GM10248 (cell line): Measurements from ENCODE around the gene COL4A1.

Experiments used
- CTCF ChIA-PET: fragments of 300-600 bp; sonication (Branson Sonifier 250); formaldehyde crosslinking; extraction: SDS; loops from one replicate; lab custom pipeline; 2021; ENCODE audit warnings: antibody characterized with exemption; lab: Yijun Ruan, JAX
- POLR2A ChIA-PET: fragments of 350-650 bp; sonication (Branson Sonifier 250); formaldehyde crosslinking; extraction: SDS; loops from one replicate; lab custom pipeline; 2020; ENCODE audit warnings: antibody characterized with exemption; lab: Yijun Ruan, JAX
- DNase-seq: peaks from one replicate; pipeline ENCODE4 v3.0.0; 2012; ENCODE audit errors: extremely low spot score
- TF ChIP-seq, protein P1 (sequence below): IDR thresholded peaks from 2 replicates; pipeline ENCODE4 v1.5.1; 2012; ENCODE audit warnings: mild to moderate bottlenecking, low read depth; ENCODE audit errors: extremely low read depth, missing control alignments, control extremely low read depth

COL4A1 gene

DNA sequence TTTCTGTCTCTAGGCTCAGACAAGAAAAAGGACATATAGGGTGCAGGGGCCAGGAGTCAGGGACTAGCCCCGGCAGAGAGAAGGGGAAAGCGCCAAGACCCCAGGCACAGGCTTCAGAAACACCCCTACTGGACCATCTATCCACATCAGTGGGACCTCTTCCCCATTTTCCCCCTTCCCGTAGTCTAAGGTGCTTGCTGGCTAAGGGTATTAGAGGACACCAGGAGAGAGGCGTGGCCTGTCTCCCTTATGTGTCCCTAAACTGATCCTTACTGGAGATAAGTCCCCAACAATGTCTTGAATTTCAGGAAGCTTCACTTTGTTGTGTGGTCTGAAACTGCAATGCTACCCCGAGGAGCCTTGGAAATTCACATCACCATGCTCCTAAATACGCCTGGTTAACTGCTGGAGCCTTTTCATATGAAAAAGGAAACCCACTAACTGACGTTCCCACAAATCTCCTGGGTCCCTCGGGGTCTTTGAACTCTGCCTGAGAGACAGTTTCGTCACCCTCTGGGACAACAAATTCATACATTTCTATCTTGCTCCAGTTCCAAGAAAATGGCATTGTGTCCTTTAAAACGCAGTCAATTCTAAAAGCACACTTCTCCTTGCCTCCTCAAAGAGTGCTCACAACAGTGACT is 197.7 kb downstream of the COL4A1 start:
- TF ChIP-seq, protein P1, sequence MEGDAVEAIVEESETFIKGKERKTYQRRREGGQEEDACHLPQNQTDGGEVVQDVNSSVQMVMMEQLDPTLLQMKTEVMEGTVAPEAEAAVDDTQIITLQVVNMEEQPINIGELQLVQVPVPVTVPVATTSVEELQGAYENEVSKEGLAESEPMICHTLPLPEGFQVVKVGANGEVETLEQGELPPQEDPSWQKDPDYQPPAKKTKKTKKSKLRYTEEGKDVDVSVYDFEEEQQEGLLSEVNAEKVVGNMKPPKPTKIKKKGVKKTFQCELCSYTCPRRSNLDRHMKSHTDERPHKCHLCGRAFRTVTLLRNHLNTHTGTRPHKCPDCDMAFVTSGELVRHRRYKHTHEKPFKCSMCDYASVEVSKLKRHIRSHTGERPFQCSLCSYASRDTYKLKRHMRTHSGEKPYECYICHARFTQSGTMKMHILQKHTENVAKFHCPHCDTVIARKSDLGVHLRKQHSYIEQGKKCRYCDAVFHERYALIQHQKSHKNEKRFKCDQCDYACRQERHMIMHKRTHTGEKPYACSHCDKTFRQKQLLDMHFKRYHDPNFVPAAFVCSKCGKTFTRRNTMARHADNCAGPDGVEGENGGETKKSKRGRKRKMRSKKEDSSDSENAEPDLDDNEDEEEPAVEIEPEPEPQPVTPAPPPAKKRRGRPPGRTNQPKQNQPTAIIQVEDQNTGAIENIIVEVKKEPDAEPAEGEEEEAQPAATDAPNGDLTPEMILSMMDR: no peak
- POLR2A ChIA-PET: no interaction called here
- CTCF ChIA-PET: no interaction called here
- no peak for DNase-seq

DNA sequence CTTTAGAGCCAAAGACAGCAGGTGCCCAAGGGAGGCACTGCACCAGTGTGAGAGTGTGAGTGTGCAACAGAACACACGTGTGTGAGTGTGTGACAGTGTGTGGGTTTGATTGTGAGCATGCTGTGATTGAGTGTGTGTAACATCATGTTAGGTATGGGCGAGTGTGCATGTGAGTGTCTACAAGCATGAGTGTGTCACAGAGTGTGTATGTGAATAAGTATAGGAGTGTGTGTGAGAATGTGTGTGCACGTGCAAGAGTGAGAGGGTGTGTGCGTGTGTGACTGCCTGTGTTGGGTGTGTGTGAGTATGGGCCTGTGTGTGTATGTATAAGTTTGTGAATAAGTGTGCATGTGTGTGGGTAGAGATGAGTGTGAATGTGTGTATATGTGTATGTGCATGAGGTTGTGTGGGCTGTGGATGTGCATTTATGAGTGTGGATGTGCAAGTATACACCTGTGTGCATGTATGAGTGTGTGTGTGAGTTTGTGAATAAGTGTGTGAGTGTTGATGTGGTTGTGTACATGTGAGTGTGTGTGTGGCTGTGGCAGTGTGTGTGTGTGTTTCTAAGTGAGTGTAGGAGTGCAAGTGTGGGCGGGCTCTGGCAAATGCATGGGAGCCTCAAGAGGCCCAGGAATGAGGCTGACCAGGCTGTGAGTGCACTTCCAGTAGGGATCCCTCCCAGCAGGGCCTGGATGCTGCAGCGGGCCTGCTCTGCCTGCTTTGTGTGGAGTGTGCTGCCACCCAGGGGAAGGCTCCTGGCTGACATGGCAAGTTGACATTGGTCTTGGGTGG is 198.4 kb downstream of the COL4A1 start:
- ChIA-PET POLR2A (no interaction called here), CTCF (no interaction called here)
- TF ChIP-seq, protein P1: peak; percentile 35
- DNase-seq: no peak

DNA sequence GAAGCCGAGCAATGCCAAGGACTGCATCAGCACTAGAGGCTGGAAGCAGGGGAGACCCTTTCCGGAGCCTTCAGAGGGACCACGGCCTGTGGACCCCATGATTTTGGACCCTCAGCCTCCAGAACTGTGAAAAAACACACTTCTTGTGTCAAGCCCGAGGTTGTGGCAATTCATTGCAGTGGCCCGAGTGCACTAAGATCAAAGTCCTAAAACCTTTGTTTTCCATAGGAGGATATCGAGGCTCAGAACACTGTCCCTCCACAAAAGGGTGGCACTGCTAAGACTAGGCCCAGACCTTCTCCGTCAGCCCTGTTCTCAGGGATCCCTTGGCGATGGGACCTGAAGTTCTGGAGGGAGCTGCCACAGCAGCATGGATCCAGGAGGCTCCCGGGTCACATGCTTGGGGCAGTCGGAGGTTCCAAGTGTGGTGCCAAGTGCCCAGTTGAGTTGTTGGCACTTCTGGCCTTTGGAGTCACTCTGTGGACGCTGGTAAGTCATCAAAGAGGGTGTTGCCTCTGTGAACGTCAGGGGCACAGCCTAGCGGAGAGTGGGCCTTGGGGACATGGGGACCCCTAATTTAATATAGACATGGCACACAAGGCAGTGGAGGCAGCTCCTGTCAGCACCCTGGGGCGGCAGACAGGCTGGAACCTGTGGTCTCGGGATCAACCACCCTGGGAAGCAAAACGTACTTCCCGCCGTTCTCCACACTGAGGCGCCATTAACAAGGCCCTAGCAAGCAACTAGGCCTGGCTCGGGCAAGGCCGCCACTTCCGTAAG is 199.2 kb downstream of the COL4A1 start:
- no peak for DNase-seq
- TF ChIP-seq, protein P1: no peak
- ChIA-PET CTCF (interaction anchor here (1.3 kb wide), 2 partner anchors 9 to 16 kb away, joined by 3 to 4 read pairs; no protein-coding TSS in a partner anchor), POLR2A (no interaction called here)

DNA sequence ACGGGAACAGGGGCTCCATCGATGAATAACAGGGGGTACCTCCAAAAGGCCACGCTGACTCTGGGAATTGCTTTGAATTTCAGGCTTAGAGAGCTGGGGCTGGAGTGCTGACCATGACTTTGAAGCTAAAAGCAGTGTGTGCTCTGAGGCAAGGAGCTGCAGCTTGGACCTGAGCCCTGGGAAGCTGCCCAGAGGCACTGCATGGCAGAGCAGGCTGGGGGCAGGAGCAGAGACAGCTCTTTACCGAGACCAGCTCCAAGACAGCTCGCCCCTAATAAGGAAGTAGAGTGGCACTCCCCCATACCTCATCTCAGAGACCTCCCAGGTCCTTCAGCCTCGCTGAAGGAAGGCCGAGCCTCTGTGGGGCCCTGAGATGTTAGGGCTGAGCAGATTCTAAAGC is 200.2 kb downstream of the COL4A1 start:
- no peak for DNase-seq
- ChIA-PET CTCF (interaction anchor here (1.3 kb wide), 2 partner anchors 10 to 17 kb away, joined by 3 to 4 read pairs; no protein-coding TSS in a partner anchor), POLR2A (no interaction called here)
- TF ChIP-seq, protein P1: no peak

DNA sequence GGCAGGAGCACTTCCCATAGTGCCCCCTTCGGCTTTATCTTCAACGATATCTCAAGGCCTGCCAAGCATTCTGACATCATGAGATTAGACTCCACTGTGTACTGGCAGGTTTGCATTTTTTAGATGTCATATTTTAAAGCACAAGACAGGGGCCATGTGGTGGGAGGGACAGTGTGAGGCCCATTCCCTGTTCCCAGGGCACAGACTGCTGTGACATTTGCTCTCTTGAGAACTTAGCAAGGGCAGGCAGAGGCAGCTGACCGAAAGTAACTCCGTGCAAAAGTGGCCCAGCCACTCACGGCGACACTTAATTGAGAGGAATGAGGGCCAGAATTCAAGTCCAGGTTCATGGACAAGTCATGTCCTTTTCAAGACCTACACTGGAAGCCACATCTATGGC is 201.8 kb downstream of the COL4A1 start:
- ChIA-PET POLR2A (no interaction called here), CTCF (interaction anchor here (1.8 kb wide), 1 partner anchor 9 kb away, joined by 6 read pairs; no protein-coding TSS in a partner anchor)
- no peak for DNase-seq
- TF ChIP-seq, protein P1: no peak

DNA sequence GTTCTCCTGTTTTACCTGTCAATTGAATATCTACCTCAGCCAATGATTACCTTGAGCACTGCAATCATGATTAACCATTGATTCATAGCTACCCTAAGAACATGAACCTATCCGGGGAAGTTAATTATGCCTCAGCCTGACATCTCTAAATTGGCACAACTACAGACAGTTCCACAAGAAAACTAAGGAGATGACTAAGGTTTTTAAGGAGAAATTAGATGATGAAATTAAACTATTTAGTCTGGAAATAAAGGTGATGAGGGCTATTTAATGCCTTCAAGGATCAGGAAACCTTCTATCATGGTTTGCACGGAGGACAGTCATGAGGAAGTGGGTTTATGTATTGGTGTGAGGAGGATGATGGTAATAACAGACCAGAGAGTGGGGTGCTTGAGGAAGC is 203.4 kb downstream of the COL4A1 start:
- TF ChIP-seq, protein P1: no peak
- ChIA-PET CTCF (interaction anchor here (0.6 to 1.7 kb wide), 4 partner anchors 14 to 1142 kb away, joined by 3 read pairs; no protein-coding TSS in a partner anchor), POLR2A (no interaction called here)

More for the DNA sequence above, 203.4 kb downstream of the COL4A1 start:
- DNase-seq: no peak
